ENCODE results near the gene NSF.
"Not testable (repeated sequence)": the region's sequence is repeated elsewhere in the genome, so short reads cannot be mapped to it uniquely, and the experiment has no call there.

NSF gene

DNA sequence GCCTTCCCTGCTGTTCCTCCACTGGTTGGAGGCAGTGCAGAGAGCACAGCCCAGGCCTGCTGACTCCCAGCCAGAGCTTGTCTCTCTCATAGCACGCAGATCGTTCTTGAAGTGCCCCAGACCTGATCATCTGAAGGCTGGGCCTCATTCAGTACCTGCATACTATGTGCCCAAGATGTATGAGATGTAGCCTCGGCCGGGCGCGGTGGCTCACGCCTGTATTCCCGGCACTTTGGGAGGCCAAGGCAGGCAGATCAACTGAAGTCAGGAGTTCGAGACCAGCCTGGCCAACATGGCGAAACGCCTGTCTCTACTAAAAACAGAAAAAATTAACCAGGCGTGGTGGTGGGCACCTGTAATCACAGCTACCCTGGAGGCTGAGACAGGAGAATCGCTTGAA, 197.0 kb downstream of the NSF start:
- DNase-seq (ENCODE audit: low read depth), result no peak
- no peak overlapping the region for H3K4me3 ChIP-seq (ENCODE audit: low read depth, low read length)
- TF ChIP-seq, protein P1, sequence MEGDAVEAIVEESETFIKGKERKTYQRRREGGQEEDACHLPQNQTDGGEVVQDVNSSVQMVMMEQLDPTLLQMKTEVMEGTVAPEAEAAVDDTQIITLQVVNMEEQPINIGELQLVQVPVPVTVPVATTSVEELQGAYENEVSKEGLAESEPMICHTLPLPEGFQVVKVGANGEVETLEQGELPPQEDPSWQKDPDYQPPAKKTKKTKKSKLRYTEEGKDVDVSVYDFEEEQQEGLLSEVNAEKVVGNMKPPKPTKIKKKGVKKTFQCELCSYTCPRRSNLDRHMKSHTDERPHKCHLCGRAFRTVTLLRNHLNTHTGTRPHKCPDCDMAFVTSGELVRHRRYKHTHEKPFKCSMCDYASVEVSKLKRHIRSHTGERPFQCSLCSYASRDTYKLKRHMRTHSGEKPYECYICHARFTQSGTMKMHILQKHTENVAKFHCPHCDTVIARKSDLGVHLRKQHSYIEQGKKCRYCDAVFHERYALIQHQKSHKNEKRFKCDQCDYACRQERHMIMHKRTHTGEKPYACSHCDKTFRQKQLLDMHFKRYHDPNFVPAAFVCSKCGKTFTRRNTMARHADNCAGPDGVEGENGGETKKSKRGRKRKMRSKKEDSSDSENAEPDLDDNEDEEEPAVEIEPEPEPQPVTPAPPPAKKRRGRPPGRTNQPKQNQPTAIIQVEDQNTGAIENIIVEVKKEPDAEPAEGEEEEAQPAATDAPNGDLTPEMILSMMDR (IDR thresholded peaks at IDR 0.05; ENCODE audit: control insufficient read depth, extremely low read depth, insufficient read depth), result no peak

DNA sequence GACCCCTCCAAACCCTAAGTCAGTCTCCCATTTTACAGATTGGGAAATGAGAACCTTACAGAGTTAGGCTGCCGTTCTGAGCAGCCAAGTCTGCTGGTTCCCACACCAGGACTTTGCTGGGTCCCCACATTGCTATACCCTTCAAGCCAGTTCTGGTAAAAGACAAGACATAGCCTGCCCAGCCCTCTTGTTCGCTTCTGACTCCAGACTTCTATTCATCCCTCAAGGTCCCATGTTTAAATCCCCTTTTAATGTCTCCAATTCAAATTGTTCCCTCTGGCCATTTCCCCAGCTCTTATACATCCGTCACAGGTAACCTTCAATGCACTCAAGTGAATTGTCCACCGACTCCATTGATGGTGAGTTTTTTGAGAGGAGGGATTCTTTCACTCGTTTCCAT, 197.8 kb downstream of the NSF start:
- no peak overlapping the region for H3K4me3 ChIP-seq (ENCODE audit: low read depth, low read length)
- DNase-seq (ENCODE audit: low read depth), result no peak
- TF ChIP-seq, protein P1 (IDR thresholded peaks at IDR 0.05; ENCODE audit: control insufficient read depth, extremely low read depth, insufficient read depth), result no peak

DNA sequence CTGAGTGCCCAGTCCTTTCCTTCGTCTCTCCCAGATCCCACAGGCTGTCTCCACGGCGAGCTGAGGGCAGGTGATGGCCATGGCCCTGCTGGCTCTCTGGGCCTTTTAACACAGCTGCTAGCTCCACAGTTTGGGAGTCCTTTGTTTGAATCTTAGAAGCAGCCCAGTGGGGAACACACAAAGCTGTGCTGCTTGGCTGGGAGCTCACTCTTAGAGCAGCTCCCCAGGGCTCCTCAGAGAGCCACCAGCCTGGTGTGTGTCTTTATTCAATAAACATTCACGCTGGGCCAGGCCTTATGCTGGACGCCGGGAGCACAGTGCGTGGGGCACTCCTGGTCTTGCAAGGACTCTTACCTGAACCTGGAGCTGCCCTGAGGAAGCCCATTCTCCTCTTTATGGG, 198.3 kb downstream of the NSF start:
- H3K4me3 ChIP-seq (ENCODE audit: low read depth, low read length), result no peak overlapping the region
- no peak for DNase-seq (ENCODE audit: low read depth)
- TF ChIP-seq, protein P1 (IDR thresholded peaks at IDR 0.05; ENCODE audit: control insufficient read depth, extremely low read depth, insufficient read depth), result no peak

DNA sequence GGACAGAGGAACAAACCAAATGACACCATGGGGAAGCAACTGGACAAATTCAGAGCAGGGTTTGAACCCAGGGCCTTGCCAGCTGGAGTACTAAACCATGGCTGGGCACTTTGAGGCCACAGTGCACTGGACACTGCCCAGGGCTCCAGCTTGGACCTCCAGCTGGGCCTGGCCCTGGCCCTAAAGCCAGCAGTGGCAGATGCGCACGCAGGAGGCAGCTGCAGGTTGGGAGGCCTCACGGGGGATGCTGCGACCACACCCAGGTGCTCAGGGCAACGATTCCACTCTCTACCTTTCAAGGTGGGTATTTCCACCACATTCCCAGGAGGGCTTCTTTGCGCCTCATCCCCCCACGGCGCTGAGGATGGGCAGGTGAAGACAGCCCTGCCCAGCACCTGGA, 199.1 kb downstream of the NSF start:
- DNase-seq (ENCODE audit: low read depth), result no peak

DNA sequence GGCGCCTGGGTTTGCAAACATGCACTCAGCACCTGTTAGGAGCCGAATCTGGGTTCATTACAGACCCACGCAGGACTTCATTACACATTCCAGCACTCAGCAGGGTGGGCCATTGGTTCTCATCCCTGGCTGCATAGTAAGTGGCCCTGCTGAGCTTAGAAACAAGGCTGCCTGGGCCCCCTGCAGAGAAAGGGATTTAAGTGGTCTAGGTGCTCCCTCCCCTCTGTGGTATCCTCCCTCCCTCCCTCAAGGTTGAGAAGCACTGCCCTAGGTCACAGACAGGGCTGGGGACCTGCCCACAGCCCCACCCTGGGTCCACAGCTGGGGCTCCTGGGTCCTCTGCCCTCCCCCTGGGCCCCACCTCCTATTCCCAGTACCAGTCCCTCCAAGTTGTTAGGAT, 199.7 kb downstream of the NSF start:
- no peak overlapping the region for H3K4me3 ChIP-seq (ENCODE audit: low read depth, low read length)
- TF ChIP-seq, protein P1 (IDR thresholded peaks at IDR 0.05; ENCODE audit: control insufficient read depth, extremely low read depth, insufficient read depth), result no peak
- no peak for DNase-seq (ENCODE audit: low read depth)

More for the DNA sequence above, 199.1 kb downstream of the NSF start:
- TF ChIP-seq, protein P1 (IDR thresholded peaks at IDR 0.05; ENCODE audit: control insufficient read depth, extremely low read depth, insufficient read depth), result no peak
- no peak overlapping the region for H3K4me3 ChIP-seq (ENCODE audit: low read depth, low read length)

DNA sequence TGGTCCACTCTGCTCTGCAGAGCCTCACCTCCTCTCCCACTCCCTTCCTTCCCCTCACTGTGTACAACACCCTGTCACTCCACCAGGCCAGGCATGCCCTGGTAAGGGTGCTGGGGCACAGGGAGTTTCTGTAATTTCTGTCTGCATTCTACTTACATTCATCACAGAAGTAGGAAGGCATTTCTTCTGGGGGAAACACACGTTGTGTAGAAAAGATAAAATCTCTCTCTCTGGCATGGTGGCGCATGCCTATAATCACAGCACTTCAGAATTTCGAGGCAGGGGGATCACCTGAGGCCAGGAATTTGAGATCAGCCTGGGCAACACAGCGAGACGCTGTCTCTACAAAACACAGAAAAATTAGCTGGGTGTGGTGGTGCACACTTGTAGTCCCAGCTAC, 201.1 kb downstream of the NSF start:
- no peak overlapping the region for H3K4me3 ChIP-seq (ENCODE audit: low read depth, low read length)
- TF ChIP-seq, protein P1 (IDR thresholded peaks at IDR 0.05; ENCODE audit: control insufficient read depth, extremely low read depth, insufficient read depth), result no peak
- DNase-seq (ENCODE audit: low read depth), result no peak

DNA sequence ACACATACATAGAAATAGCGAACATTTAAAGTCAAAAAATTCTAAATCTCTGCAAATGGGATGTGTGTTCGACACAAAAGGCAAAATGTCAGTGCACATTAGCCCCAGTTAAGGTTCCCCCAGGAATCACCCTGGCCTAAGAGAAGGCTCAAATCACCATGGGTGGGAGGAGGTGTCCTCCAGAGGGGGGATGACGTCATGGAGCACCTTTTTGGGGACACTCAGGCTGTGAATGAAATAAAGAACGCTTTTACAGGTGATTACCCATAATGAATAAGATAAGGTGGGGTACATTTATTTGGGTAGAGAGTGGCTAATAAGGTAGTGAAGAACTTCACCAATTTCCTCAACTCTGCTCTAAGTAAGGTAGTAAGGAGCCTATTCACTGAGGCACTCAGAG, 201.6 kb downstream of the NSF start:
- no peak for DNase-seq (ENCODE audit: low read depth)
- H3K4me3 ChIP-seq (ENCODE audit: low read depth, low read length), result no peak overlapping the region
- TF ChIP-seq, protein P1 (IDR thresholded peaks at IDR 0.05; ENCODE audit: control insufficient read depth, extremely low read depth, insufficient read depth), result no peak

DNA sequence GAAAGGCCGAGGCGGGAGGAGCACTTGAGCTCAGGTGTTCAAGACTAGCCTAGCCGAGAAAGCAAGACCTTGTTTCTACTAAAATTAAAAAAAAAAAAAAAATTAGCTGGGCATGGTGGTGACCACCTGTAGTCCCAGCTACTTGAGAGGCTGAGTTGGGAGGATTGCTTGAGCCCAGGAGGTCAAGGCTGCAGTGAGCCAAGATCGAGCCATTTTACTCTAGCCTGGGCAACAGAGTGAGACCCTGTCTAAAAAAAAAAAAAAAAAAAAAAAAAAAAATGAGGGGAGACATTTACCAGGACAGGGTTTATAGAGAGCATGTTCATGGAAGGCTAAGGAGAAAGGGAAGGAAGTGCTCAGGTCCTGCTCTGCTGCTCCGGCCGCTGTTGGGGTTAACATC, 202.6 kb downstream of the NSF start:
- H3K4me3 ChIP-seq (ENCODE audit: low read depth, low read length); DNase-seq (ENCODE audit: low read depth): not testable (repeated sequence)
